GM12878 (cell line): ENCODE results near the gene SDF4.

Source experiments
- ETV6 ChIP-seq, 2 experiments: fragments of 450-650 bp in 1 of 2; IDR thresholded peaks in 1 of 2; conservative IDR thresholded peaks in 1 of 2; 2 replicates each; pipeline ENCODE4 v1.6.1; 2014; ENCODE audit warnings: antibody characterized with exemption in 1 of 2, borderline replicate concordance in 1 of 2, low read depth in 1 of 2, mild to moderate bottlenecking in 1 of 2, moderate library complexity in 1 of 2
- EZH2 ChIP-seq: IDR thresholded peaks from 2 replicates; pipeline ENCODE4 v1.6.1; 2012; ENCODE audit warnings: low read depth, mild to moderate bottlenecking, control low read depth, inconsistent platforms, low read length, borderline replicate concordance; ENCODE audit not compliant: control insufficient read depth
- FOXM1 ChIP-seq: IDR thresholded peaks from 2 replicates; pipeline ENCODE4 v1.6.1; 2012; ENCODE audit warnings: low read depth, mild to moderate bottlenecking, inconsistent platforms, low read length, moderate library complexity
- HDAC6 ChIP-seq: fragments of 200-600 bp; sonication (generic); IDR thresholded peaks from one replicate; pipeline ENCODE4 v1.8.0; 2017; ENCODE audit warnings: antibody characterized with exemption; ENCODE audit not compliant: unreplicated experiment
- KDM1A ChIP-seq: fragments of 200-600 bp; sonication (generic); IDR thresholded peaks from 2 replicates; pipeline ENCODE4 v1.6.1; 2016; ENCODE audit warnings: borderline replicate concordance
- NR2C2 ChIP-seq: IDR thresholded peaks from 2 replicates; pipeline ENCODE4 v1.6.1; 2011; ENCODE audit warnings: borderline replicate concordance, low read depth; ENCODE audit not compliant: control insufficient read depth, insufficient read length
- POLR2A ChIP-seq: IDR thresholded peaks from 2 replicates; pipeline ENCODE4 v1.6.1; 2011; ENCODE audit warnings: low read depth, mild to moderate bottlenecking, low read length
- POLR2AphosphoS5 ChIP-seq: IDR thresholded peaks from 2 replicates; pipeline ENCODE4 v1.6.1; 2011; ENCODE audit warnings: mild to moderate bottlenecking, low read length, inconsistent platforms
- RAD21 ChIP-seq: IDR thresholded peaks from 2 replicates; pipeline ENCODE4 v1.6.1; 2011; ENCODE audit warnings: mild to moderate bottlenecking, low read depth, low read length, moderate library complexity; ENCODE audit not compliant: insufficient read depth
- ZZZ3 ChIP-seq: IDR thresholded peaks from 2 replicates; pipeline ENCODE4 v1.6.1; 2011; ENCODE audit warnings: low read depth; ENCODE audit not compliant: control insufficient read depth, insufficient read length
- TF ChIP-seq, protein P1 (sequence below): IDR thresholded peaks from 2 replicates; pipeline ENCODE4 v1.6.1; 2012; ENCODE audit warnings: low read length, inconsistent platforms
- TF ChIP-seq, protein P2 (sequence below), 3 experiments: IDR thresholded peaks in 2 of 3; conservative IDR thresholded peaks in 1 of 3; 2 replicates each; pipeline ENCODE4 v1.5.1; 2011; ENCODE audit warnings: low read depth in 3 of 3, low read length in 3 of 3, mild to moderate bottlenecking in 3 of 3, control low read depth in 2 of 3, moderate library complexity in 2 of 3, inconsistent platforms in 1 of 3, mixed read lengths in 1 of 3; ENCODE audit not compliant: control insufficient read depth in 2 of 3, insufficient read depth in 1 of 3; ENCODE audit errors: extremely low read depth in 1 of 3
- TF ChIP-seq, protein P3 (sequence below): fragments of 450-650 bp; formaldehyde crosslinking; IDR thresholded peaks from 2 replicates; pipeline ENCODE4 v1.4.0; 2022; ENCODE audit warnings: mild to moderate bottlenecking, moderate library complexity

GRCh38 chr1:1204998-1205768 lies 26.6 kb downstream of the SDF4 start:
- no peak for TF ChIP-seq RAD21
- TF ChIP-seq, protein P1, sequence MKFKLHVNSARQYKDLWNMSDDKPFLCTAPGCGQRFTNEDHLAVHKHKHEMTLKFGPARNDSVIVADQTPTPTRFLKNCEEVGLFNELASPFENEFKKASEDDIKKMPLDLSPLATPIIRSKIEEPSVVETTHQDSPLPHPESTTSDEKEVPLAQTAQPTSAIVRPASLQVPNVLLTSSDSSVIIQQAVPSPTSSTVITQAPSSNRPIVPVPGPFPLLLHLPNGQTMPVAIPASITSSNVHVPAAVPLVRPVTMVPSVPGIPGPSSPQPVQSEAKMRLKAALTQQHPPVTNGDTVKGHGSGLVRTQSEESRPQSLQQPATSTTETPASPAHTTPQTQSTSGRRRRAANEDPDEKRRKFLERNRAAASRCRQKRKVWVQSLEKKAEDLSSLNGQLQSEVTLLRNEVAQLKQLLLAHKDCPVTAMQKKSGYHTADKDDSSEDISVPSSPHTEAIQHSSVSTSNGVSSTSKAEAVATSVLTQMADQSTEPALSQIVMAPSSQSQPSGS: no peak
- no peak for TF ChIP-seq POLR2AphosphoS5
- TF ChIP-seq ZZZ3: no peak
- no peak for TF ChIP-seq NR2C2
- TF ChIP-seq HDAC6: no peak
- TF ChIP-seq EZH2: no peak
- TF ChIP-seq, protein P2, sequence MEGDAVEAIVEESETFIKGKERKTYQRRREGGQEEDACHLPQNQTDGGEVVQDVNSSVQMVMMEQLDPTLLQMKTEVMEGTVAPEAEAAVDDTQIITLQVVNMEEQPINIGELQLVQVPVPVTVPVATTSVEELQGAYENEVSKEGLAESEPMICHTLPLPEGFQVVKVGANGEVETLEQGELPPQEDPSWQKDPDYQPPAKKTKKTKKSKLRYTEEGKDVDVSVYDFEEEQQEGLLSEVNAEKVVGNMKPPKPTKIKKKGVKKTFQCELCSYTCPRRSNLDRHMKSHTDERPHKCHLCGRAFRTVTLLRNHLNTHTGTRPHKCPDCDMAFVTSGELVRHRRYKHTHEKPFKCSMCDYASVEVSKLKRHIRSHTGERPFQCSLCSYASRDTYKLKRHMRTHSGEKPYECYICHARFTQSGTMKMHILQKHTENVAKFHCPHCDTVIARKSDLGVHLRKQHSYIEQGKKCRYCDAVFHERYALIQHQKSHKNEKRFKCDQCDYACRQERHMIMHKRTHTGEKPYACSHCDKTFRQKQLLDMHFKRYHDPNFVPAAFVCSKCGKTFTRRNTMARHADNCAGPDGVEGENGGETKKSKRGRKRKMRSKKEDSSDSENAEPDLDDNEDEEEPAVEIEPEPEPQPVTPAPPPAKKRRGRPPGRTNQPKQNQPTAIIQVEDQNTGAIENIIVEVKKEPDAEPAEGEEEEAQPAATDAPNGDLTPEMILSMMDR (IDR thresholded peaks at IDR 0.05 in 2 of 3, conservative IDR thresholded peaks at IDR 0.05 in 1 of 3; ENCODE audit: control insufficient read depth in 2 of 3, extremely low read depth in 1 of 3, insufficient read depth in 1 of 3, low read depth in 3 of 3, low read length in 3 of 3): no peak
- no peak for TF ChIP-seq FOXM1
- no peak for TF ChIP-seq POLR2A
- TF ChIP-seq, protein P3, sequence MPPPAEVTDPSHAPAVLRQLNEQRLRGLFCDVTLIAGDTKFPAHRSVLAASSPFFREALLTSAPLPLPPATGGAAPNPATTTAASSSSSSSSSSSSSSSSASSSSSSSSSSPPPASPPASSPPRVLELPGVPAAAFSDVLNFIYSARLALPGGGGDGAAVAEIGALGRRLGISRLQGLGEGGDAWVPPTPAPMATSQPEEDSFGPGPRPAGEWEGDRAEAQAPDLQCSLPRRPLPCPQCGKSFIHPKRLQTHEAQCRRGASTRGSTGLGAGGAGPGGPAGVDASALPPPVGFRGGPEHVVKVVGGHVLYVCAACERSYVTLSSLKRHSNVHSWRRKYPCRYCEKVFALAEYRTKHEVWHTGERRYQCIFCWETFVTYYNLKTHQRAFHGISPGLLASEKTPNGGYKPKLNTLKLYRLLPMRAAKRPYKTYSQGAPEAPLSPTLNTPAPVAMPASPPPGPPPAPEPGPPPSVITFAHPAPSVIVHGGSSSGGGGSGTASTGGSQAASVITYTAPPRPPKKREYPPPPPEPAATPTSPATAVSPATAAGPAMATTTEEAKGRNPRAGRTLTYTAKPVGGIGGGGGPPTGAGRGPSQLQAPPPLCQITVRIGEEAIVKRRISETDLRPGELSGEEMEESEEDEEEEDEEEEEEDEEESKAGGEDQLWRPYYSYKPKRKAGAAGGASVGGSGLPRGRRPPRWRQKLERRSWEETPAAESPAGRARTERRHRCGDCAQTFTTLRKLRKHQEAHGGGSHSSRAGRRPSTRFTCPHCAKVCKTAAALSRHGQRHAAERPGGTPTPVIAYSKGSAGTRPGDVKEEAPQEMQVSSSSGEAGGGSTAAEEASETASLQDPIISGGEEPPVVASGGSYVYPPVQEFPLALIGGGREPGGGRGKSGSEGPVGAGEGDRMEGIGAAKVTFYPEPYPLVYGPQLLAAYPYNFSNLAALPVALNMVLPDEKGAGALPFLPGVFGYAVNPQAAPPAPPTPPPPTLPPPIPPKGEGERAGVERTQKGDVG (CRISPR knock-in tag): no peak
- TF ChIP-seq ETV6 (conservative IDR thresholded peaks at IDR 0.05 in 1 of 2, IDR thresholded peaks at IDR 0.05 in 1 of 2; ENCODE audit: borderline replicate concordance in 1 of 2, low read depth in 1 of 2): no peak
- TF ChIP-seq KDM1A: no peak
